HG03045 (cell line): ENCODE measurements around the gene STAT5A.
"Not testable (repeated sequence)": the region's sequence is repeated elsewhere in the genome, so short reads cannot be mapped to it uniquely, and the experiment has no call there.

ENCODE experiments used
- ATAC-seq: cut with Tn5 transposase; IDR thresholded peaks from one replicate; pipeline ENCODE4 v1.9.1; 2021; ENCODE audit warnings: mild to moderate bottlenecking, moderate library complexity; ENCODE audit not compliant: unreplicated experiment

Gene STAT5A

DNA sequence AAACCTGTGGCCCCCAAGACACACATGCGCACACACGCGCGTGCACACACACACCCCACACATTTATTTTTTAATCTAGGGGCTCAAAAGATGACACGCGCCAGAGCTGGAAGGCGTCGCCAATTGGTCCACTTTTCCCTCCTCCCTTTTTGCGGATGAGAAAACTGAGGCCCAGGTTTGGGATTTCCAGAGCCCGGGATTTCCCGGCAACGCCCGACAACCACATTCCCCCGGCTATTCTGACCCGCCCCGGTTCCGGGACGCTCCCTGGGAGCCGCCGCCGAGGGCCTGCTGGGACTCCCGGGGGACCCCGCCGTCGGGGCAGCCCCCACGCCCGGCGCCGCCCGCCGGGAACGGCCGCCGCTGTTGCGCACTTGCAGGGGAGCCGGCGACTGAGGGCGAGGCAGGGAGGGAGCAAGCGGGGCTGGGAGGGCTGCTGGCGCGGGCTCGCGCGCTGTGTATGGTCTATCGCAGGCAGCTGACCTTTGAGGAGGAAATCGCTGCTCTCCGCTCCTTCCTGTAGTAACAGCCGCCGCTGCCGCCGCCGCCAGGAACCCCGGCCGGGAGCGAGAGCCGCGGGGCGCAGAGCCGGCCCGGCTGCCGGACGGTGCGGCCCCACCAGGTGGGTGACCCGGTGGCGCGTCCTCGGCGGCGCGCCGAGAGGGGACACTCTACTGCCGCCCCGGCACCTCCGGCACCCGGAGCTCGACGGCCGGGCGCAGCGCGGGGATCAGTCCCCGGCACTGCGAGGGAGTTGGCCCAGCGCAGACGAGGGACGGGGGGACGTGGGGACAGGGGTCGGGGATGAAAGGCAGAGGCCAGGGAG, at the start of gene STAT5A:
STAT5A (plus strand) TSS at position 522 of the 826 bp plus-strand sequence. CDS start 914 bp downstream, outside the sequence.
- ATAC-seq: peak; percentile 33

DNA sequence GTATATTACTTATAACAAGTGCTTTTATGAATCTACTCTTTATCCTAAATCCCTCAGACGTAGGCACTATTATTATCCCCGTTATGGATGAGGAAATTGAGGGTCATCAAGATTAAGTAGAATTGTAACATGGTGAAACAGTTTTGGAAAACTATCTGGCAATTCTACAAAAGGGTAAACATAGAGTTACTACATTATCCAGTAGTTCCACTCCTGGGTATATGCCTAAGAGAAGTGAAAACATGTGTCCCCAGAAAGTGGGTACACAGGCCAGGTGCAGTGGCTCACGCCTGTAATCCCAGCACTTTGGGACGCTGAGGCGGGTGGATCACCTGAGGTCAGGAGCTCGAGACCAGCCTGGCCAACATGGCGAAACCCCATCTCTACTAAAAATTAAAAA, 48.7 kb upstream of the STAT5A start:
- not testable (repeated sequence) for ATAC-seq

GRCh38 chr17:42240201-42240600, 48.1 kb upstream of the STAT5A start:
- no peak for ATAC-seq

- ATAC-seq: not testable (repeated sequence)
Observed at GRCh38 chr17:42240863-42241262, 47.4 kb upstream of the STAT5A start.

GRCh38 chr17:42241871-42242270, 46.4 kb upstream of the STAT5A start:
- ATAC-seq: no peak

DNA sequence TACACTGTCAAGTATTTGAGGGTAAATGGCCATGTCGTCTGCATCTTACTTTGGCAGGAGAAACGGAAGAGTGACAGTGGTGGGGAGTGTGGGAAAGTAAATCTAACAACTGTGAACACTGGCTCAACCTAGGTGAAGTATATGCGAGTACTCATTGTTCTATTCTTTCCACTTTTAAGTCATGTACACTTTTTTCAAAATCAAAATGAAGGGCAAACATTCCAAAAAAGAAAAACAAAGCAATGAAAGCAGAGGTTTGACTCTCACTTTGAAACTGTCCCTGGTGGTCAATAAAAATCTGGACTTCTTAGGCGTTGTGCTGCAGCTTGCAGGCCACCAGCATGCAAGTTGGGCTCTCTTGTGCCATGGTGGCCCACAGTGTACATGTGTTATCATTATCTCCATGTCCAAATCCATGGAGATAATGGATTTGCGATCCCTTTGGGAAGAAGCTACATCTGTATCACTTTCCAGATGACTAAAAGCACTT, 44.8 kb upstream of the STAT5A start:
- no peak for ATAC-seq

DNA sequence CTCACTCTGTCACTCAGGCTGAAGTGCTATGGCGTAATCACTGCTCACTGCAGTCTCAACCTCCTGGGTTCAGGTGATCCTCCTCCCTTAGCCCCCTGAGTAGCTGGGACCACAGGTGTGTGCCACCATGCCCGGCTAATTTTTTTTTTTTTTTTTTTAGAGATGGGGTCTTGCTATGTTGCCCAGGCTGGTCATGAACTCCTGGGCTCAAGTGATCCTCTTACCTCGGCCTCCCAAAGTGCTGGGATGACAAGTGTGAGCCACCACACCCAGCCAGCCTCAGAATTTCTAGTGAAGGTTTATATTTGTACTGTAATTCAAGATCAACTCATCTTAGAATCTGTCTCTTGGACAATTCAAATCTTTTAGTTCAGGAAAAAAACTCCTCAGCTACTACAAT, 44.2 kb upstream of the STAT5A start:
- ATAC-seq: not testable (repeated sequence)

- ATAC-seq: not testable (repeated sequence)
Observed at GRCh38 chr17:42245183-42245582, 43.1 kb upstream of the STAT5A start.

- ATAC-seq: no peak
Observed at GRCh38 chr17:42246515-42246914, 41.8 kb upstream of the STAT5A start.

DNA sequence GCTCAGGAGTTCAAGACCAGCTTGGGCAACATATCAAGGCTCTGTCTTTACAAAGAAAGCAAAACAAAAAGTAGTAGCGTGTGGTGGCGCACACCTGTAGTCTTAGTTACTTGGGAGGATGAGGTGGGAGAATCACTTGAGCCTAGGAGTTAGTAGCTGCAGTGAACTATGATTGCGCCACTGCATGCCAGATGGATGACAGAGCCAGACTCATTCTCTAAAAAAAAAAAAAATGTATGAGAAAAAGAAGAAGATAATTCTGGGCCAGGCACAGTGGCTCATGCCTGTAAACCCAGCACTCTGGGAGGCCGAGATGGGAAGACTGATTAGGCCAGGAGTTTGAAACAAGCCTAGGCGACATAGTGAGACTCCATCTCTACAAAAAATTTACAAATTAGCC, 40.6 kb upstream of the STAT5A start:
- no peak for ATAC-seq

DNA sequence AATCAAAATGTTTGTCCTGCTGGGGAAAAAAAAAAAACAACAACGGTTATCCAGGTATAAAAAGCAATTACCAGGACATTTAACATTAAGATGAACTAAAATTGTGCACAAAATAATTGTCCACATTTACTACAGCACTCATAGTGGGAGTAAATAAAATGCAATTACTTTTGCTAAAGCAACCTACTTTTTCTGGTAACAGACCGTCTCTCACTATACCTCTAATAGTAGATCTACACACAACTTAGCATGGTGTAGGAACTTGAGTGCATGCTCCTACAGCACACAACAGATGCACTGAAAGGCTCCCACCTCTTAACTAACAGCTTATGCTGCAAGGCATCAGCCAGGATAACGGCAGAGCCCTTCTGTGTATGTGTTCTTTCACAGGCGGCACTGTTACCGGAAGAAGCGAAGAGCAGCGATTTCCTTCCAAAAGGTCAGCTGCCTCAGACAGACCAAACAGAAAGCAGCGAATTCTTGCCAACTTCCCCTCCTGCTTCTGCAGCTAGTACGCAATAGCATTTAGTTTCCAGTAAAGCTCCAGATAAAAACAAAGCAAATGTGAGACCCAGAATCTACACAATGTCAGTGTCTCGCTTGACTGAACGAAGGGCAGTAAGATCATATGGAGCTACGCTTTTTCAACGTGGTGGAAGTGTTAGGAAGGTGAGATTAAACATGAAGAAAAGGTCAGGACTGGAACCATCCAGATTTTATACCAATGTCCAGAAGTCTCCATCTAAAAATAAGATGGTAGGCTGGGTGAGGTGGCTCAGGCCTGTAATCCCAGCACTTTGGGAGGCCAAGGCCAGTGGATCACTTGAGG, 39.7 kb upstream of the STAT5A start:
- ATAC-seq: no peak

DNA sequence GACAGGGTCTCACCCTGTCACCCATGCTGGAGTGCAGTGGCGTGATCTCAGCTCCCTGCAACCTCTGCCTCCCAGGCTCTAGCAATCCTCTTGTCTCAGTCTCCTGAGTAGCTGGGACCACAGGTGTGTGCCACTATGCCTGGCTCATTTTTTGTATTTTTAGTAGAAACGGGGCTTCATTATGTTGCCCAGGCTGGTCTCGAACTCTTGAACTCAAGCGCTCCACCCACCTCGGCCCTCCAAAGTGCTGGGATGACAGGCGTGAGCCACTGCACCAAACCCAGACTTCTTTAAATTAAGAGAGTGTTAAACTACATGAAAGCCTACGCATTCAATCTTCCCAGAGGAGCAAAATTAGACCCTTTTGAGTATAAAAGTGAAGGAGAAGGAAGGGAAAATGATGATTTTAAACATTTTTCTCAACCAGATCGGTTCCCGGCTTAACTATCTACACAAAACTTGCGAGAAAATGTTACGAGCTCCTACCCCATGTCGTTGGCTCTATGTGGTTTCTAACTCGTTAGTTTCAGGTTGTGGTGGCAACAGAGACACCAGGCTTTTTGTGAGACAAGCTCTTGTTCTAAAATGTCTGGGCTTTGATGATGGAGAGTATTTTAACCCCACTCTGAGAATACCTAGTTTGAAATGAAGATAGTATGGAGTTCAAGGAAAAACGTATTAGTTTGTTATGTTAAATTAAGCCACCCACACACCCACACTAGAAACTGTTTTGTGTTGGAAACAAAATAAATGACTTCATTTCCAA, 38.4 kb upstream of the STAT5A start:
- no peak for ATAC-seq

DNA sequence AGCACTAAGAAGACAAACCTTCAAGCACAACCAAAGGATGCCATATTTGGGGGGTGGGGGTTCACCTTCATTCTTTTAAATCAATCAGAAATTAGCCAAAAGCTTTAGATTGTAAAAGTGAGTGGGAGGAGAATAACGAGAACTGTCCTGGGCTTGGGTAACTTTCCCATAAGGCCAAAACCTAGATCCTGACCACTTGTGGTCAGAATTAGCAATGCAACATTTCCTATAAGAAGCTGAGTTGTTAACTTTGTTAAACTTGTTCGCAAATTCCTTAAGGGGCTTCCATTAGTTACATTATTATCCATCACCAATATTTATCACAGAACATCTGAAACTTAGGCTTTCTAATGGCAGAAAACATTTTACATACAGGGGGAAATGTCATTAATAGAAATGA, 37.2 kb upstream of the STAT5A start:
- no peak for ATAC-seq

- ATAC-seq: no peak
Observed at GRCh38 chr17:42252597-42253550, 35.4 kb upstream of the STAT5A start.

GRCh38 chr17:42253578-42253977, 34.7 kb upstream of the STAT5A start:
- ATAC-seq: no peak

DNA sequence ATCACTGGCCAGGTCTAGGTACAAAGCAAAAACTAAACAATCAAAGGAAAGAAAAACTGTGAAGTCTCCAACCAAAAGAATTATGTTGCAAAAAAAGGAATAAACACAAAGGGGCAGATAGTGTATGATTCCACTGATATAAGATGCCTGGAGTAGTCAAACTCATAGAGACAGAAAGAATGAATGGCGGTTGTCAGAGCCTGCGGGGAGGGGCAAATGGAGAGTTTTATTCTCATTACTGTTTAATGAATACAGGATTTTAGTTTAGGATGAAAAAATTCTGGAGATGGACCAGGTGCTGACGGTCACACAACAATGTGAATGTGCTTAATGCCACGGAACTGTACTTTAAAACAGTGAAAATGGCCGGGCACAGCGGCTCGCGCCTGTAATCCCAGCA, 32.9 kb upstream of the STAT5A start:
- ATAC-seq: no peak

GRCh38 chr17:42260318-42260717, 28.0 kb upstream of the STAT5A start:
- ATAC-seq: no peak

DNA sequence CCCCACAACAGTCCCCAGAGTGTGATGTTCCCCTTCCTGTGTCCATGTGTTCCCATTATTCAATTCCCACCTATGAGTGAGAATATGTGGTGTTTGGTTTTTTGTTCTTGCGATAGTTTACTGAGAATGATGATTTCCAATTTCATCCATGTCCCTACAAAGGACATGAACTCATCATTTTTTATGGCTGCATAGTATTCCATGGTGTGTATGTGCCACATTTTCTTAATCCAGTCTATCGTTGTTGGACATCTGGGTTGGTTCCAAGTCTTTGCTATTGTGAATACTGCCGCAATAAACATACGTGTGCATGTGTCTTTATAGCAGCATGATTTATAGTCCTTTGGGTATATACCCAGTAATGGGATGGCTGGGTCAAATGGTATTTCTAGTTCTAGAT, 23.9 kb upstream of the STAT5A start:
- ATAC-seq: not testable (repeated sequence)

GRCh38 chr17:42266462-42266861, 21.8 kb upstream of the STAT5A start:
- ATAC-seq: no peak
